ENCODE measurements around the gene CEND1.
A peak's percentile ranks its signal among the peaks of the same experiment; 100 is the strongest.

The CEND1 gene

GRCh38 chr11:782264-783174 lies 7.4 kb downstream of the CEND1 start:
- no peak for DNase-seq

GRCh38 chr11:779955-780532 lies 9.8 kb downstream of the CEND1 start:
- no peak for DNase-seq

GRCh38 chr11:778976-779954 lies 10.6 kb downstream of the CEND1 start:
- DNase-seq: no peak

- peak in 56 of 58 donors; percentile 28 to 92 (median 83) for DNase-seq
Observed at GRCh38 chr11:777288-778255, 12.3 kb downstream of the CEND1 start, which contains the start of gene GATD1. TSS of gene GATD1 (minus strand) at chr11:777487. CDS start at chr11:777462, 25 bp downstream.

GRCh38 chr11:776561-777287 lies 13.2 kb downstream of the CEND1 start:
- peak in 1 of 58 donors; percentile 72 for DNase-seq

- no peak for DNase-seq
Observed at GRCh38 chr11:776263-776560, 13.7 kb downstream of the CEND1 start.

- no peak for DNase-seq
Observed at GRCh38 chr11:774873-775592, 14.9 kb downstream of the CEND1 start.

GRCh38 chr11:773830-774229 lies 16.1 kb downstream of the CEND1 start:
- no peak for DNase-seq

- no peak for DNase-seq
Observed at GRCh38 chr11:773425-773824, 16.5 kb downstream of the CEND1 start.

GRCh38 chr11:772429-773390 lies 17.2 kb downstream of the CEND1 start:
- DNase-seq: peak in 56 of 58 donors; percentile 30 to 97 (median 88)

- no peak for DNase-seq
Observed at GRCh38 chr11:771617-772204, 18.2 kb downstream of the CEND1 start.

GRCh38 chr11:770642-771616 lies 19.0 kb downstream of the CEND1 start:
- no peak for DNase-seq

GRCh38 chr11:769887-770641 lies 19.8 kb downstream of the CEND1 start:
- no peak for DNase-seq

- DNase-seq: peak in 1 of 58 donors; percentile 46
Observed at GRCh38 chr11:767238-767637, 22.7 kb downstream of the CEND1 start.

- no peak for DNase-seq
Observed at GRCh38 chr11:766936-767210, 23.0 kb downstream of the CEND1 start.

Measured in anterior cingulate cortex (tissue), 58 donors.